Measurements from ENCODE around the gene PHOSPHO2.

The PHOSPHO2 gene

GRCh38 chr2:169694113-169694893 is at the start of gene PHOSPHO2, which contains the start of gene CFAP210:
PHOSPHO2 (plus strand) TSS chr2:169694469; CDS start chr2:169700972, 6,503 bp downstream.
CFAP210 (minus strand) TSS chr2:169694405; CDS start chr2:169694327, 78 bp downstream.
- DNase-seq (ENCODE audit: low spot score) = peak; percentile 99

- no peak for DNase-seq (ENCODE audit: low spot score)
Observed at GRCh38 chr2:169647496-169647895, 46.8 kb upstream of the PHOSPHO2 start.

GRCh38 chr2:169649278-169649677 is 45.0 kb upstream of the PHOSPHO2 start:
- no peak for DNase-seq (ENCODE audit: low spot score)

GRCh38 chr2:169653636-169654035 is 40.6 kb upstream of the PHOSPHO2 start:
- no peak for DNase-seq (ENCODE audit: low spot score)

- DNase-seq (ENCODE audit: low spot score) = no peak
Observed at GRCh38 chr2:169656164-169656563, 38.1 kb upstream of the PHOSPHO2 start.

- no peak for DNase-seq (ENCODE audit: low spot score)
Observed at GRCh38 chr2:169658877-169659276, 35.4 kb upstream of the PHOSPHO2 start.

GRCh38 chr2:169659320-169659719 is 34.9 kb upstream of the PHOSPHO2 start:
- no peak for DNase-seq (ENCODE audit: low spot score)

- DNase-seq (ENCODE audit: low spot score) = no peak
Observed at GRCh38 chr2:169661265-169661664, 33.0 kb upstream of the PHOSPHO2 start.

- DNase-seq (ENCODE audit: low spot score) = no peak
Observed at GRCh38 chr2:169662744-169663143, 31.5 kb upstream of the PHOSPHO2 start.

- no peak for DNase-seq (ENCODE audit: low spot score)
Observed at GRCh38 chr2:169663247-169663646, 31.0 kb upstream of the PHOSPHO2 start.

GRCh38 chr2:169664600-169664977 is 29.7 kb upstream of the PHOSPHO2 start:
- DNase-seq (ENCODE audit: low spot score) = no peak

GRCh38 chr2:169664978-169665930 is 29.0 kb upstream of the PHOSPHO2 start:
- no peak for DNase-seq (ENCODE audit: low spot score)

GRCh38 chr2:169667583-169667982 is 26.7 kb upstream of the PHOSPHO2 start:
- no peak for DNase-seq (ENCODE audit: low spot score)

- DNase-seq (ENCODE audit: low spot score) = no peak
Observed at GRCh38 chr2:169670215-169670651, 24.0 kb upstream of the PHOSPHO2 start.

- DNase-seq (ENCODE audit: low spot score) = no peak
Observed at GRCh38 chr2:169670937-169671336, 23.3 kb upstream of the PHOSPHO2 start.

- no peak for DNase-seq (ENCODE audit: low spot score)
Observed at GRCh38 chr2:169672406-169672805, 21.9 kb upstream of the PHOSPHO2 start.

- no peak for DNase-seq (ENCODE audit: low spot score)
Observed at GRCh38 chr2:169673106-169673505, 21.2 kb upstream of the PHOSPHO2 start.

- no peak for DNase-seq (ENCODE audit: low spot score)
Observed at GRCh38 chr2:169673921-169674320, 20.3 kb upstream of the PHOSPHO2 start.

GRCh38 chr2:169676357-169676756 is 17.9 kb upstream of the PHOSPHO2 start:
- DNase-seq (ENCODE audit: low spot score) = no peak

GRCh38 chr2:169676850-169677249 is 17.4 kb upstream of the PHOSPHO2 start:
- DNase-seq (ENCODE audit: low spot score) = no peak

- DNase-seq (ENCODE audit: low spot score) = peak; percentile 91
Observed at GRCh38 chr2:169683054-169683424, 11.2 kb upstream of the PHOSPHO2 start.

GRCh38 chr2:169683425-169684134 is 10.7 kb upstream of the PHOSPHO2 start:
- peak; percentile 70 for DNase-seq (ENCODE audit: low spot score)

All from activated CD4-positive, alpha-beta T cell treated with anti-CD3 and anti-CD28 coated beads, Interleukin-2, Interleukin-4, amounts not matched to agents 100 ng/mL and 50 ng/mL, durations not matched to agents 16 hours and 8 hours (primary cell).